ENCODE data around the gene VPS35. TPM values are rescaled to one million over a fixed set of nuclear protein-coding genes. Genes with fewer than 3 reads are reported as not detected.
A peak's percentile ranks its signal among the peaks of the same experiment; 100 is the strongest.

Gene VPS35
- total and polyA plus RNA-seq, 2 of the 13 experiments (the other 11 are each of a cell fraction or from before 2014, with no cell fraction given), result 30.7 to 136 TPM

GRCh38 chr16:46621934-46622676 is 66.9 kb downstream of the VPS35 start (continued):
- TF ChIP-seq, protein P1, sequence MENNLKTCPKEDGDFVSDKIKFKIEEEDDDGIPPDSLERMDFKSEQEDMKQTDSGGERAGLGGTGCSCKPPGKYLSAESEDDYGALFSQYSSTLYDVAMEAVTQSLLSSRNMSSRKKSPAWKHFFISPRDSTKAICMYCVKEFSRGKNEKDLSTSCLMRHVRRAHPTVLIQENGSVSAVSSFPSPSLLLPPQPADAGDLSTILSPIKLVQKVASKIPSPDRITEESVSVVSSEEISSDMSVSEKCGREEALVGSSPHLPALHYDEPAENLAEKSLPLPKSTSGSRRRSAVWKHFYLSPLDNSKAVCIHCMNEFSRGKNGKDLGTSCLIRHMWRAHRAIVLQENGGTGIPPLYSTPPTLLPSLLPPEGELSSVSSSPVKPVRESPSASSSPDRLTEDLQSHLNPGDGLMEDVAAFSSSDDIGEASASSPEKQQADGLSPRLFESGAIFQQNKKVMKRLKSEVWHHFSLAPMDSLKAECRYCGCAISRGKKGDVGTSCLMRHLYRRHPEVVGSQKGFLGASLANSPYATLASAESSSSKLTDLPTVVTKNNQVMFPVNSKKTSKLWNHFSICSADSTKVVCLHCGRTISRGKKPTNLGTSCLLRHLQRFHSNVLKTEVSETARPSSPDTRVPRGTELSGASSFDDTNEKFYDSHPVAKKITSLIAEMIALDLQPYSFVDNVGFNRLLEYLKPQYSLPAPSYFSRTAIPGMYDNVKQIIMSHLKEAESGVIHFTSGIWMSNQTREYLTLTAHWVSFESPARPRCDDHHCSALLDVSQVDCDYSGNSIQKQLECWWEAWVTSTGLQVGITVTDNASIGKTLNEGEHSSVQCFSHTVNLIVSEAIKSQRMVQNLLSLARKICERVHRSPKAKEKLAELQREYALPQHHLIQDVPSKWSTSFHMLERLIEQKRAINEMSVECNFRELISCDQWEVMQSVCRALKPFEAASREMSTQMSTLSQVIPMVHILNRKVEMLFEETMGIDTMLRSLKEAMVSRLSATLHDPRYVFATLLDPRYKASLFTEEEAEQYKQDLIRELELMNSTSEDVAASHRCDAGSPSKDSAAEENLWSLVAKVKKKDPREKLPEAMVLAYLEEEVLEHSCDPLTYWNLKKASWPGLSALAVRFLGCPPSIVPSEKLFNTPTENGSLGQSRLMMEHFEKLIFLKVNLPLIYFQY (CRISPR knock-in tag; IDR thresholded peaks at IDR 0.05; ENCODE audit: borderline replicate concordance), result no peak
- TF ChIP-seq ZNF775 (CRISPR knock-in tag; IDR thresholded peaks at IDR 0.05; ENCODE audit: borderline replicate concordance) (0 out of 2 replicates have a peak, but pooled peaks have one; percentile 28), MAX (IDR thresholded peaks at IDR 0.05) (no peak), MZF1 (CRISPR knock-in tag; IDR thresholded peaks at IDR 0.05; ENCODE audit: borderline replicate concordance) (no peak), ZNF678 (CRISPR knock-in tag; IDR thresholded peaks at IDR 0.05) (no peak), ZNF674 (CRISPR knock-in tag; IDR thresholded peaks at IDR 0.05; ENCODE audit: low read depth) (no peak), SOX13 (IDR thresholded peaks at IDR 0.05) (no peak), SOX13 (CRISPR knock-in tag; conservative IDR thresholded peaks at IDR 0.05 in 1 of 2, IDR thresholded peaks at IDR 0.05 in 1 of 2) (peak in 1 of 2 experiments; percentile 59; a peak in 1 of 4 replicates), ISL2 (CRISPR knock-in tag; IDR thresholded peaks at IDR 0.05) (0 out of 2 replicates have a peak, but pooled peaks have one; percentile 45), MAZ (IDR thresholded peaks at IDR 0.05; ENCODE audit: borderline replicate concordance, low read depth, low read length) (no peak), MAZ (CRISPR knock-in tag; IDR thresholded peaks at IDR 0.05; ENCODE audit: low read depth) (no peak), EEA1 (CRISPR knock-in tag; IDR thresholded peaks at IDR 0.05; ENCODE audit: borderline replicate concordance) (no peak), MEIS1 (CRISPR knock-in tag; IDR thresholded peaks at IDR 0.05; ENCODE audit: borderline replicate concordance) (0 out of 2 replicates have a peak, but pooled peaks have one; percentile 24), ZNF567 (CRISPR knock-in tag; IDR thresholded peaks at IDR 0.05; ENCODE audit: borderline replicate concordance) (no peak), GTF3A (CRISPR knock-in tag; conservative IDR thresholded peaks at IDR 0.05) (no peak), HMGA1 (CRISPR knock-in tag; conservative IDR thresholded peaks at IDR 0.05) (no peak), ZNF766 (CRISPR knock-in tag; IDR thresholded peaks at IDR 0.05; ENCODE audit: borderline replicate concordance) (no peak), IRX3 (CRISPR knock-in tag; IDR thresholded peaks at IDR 0.05; ENCODE audit: borderline replicate concordance, low read depth) (no peak), IKZF4 (CRISPR knock-in tag; IDR thresholded peaks at IDR 0.05; ENCODE audit: borderline replicate concordance, low read depth, not compliant biosample characterization) (no peak), NR2F1 (CRISPR knock-in tag; IDR thresholded peaks at IDR 0.05) (0 out of 4 replicates have a peak, but pooled peaks of 1 of the 2 experiments have one; percentile 29), ZFP37 (CRISPR knock-in tag; IDR thresholded peaks at IDR 0.05; ENCODE audit: borderline replicate concordance) (no peak), ZBTB1 (CRISPR knock-in tag; IDR thresholded peaks at IDR 0.05; ENCODE audit: borderline replicate concordance) (no peak), ZFP82 (CRISPR knock-in tag; IDR thresholded peaks at IDR 0.05; ENCODE audit: borderline replicate concordance) (no peak; the same call in 1 of the 2 replicates), KLF11 (CRISPR knock-in tag; IDR thresholded peaks at IDR 0.05) (no peak)
- TF ChIP-seq, protein P2, sequence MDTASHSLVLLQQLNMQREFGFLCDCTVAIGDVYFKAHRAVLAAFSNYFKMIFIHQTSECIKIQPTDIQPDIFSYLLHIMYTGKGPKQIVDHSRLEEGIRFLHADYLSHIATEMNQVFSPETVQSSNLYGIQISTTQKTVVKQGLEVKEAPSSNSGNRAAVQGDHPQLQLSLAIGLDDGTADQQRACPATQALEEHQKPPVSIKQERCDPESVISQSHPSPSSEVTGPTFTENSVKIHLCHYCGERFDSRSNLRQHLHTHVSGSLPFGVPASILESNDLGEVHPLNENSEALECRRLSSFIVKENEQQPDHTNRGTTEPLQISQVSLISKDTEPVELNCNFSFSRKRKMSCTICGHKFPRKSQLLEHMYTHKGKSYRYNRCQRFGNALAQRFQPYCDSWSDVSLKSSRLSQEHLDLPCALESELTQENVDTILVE (CRISPR knock-in tag; IDR thresholded peaks at IDR 0.05), result no peak
